RWPE1 (cell line): ENCODE measurements around the gene B9D1.

ENCODE experiments used
- CTCF ChIA-PET: fragments of 350-600 bp; sonication (Branson Sonifier 250); formaldehyde crosslinking; extraction: SDS; loops from one replicate; lab custom pipeline; 2021; lab: Yijun Ruan, JAX
- POLR2A ChIA-PET: fragments of 400-600 bp; formaldehyde crosslinking; extraction: SDS; loops from one replicate; lab custom pipeline; 2020; ENCODE audit warnings: antibody characterized with exemption; ENCODE audit not compliant: low non-redundant PET; lab: Yijun Ruan, JAX
- DNase-seq: peaks from one replicate; pipeline ENCODE4 v3.0.0; 2012; ENCODE audit warnings: low spot score
- H3K27ac ChIP-seq: fragments of 450-650 bp; 2 replicates; pipeline ENCODE4 v1.5.1; 2017
- TF ChIP-seq, protein P1 (sequence below): fragments of 450-650 bp; conservative IDR thresholded peaks from 2 replicates; pipeline ENCODE4 v1.5.1; 2017; ENCODE audit warnings: low read depth, mild to moderate bottlenecking

B9D1 gene

GRCh38 chr17:19309701-19310100, 52.8 kb downstream of the B9D1 start:
- H3K27ac ChIP-seq: peak overlapping the region; percentile 13; the same call in 1 of the 2 replicates
- ChIA-PET CTCF (interaction anchor here (0.6 kb wide), 1 partner anchor 1296 kb away, joined by 4 read pairs; no protein-coding TSS in a partner anchor), POLR2A (no interaction called here)
- TF ChIP-seq, protein P1, sequence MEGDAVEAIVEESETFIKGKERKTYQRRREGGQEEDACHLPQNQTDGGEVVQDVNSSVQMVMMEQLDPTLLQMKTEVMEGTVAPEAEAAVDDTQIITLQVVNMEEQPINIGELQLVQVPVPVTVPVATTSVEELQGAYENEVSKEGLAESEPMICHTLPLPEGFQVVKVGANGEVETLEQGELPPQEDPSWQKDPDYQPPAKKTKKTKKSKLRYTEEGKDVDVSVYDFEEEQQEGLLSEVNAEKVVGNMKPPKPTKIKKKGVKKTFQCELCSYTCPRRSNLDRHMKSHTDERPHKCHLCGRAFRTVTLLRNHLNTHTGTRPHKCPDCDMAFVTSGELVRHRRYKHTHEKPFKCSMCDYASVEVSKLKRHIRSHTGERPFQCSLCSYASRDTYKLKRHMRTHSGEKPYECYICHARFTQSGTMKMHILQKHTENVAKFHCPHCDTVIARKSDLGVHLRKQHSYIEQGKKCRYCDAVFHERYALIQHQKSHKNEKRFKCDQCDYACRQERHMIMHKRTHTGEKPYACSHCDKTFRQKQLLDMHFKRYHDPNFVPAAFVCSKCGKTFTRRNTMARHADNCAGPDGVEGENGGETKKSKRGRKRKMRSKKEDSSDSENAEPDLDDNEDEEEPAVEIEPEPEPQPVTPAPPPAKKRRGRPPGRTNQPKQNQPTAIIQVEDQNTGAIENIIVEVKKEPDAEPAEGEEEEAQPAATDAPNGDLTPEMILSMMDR: no peak
- no peak for DNase-seq

DNA sequence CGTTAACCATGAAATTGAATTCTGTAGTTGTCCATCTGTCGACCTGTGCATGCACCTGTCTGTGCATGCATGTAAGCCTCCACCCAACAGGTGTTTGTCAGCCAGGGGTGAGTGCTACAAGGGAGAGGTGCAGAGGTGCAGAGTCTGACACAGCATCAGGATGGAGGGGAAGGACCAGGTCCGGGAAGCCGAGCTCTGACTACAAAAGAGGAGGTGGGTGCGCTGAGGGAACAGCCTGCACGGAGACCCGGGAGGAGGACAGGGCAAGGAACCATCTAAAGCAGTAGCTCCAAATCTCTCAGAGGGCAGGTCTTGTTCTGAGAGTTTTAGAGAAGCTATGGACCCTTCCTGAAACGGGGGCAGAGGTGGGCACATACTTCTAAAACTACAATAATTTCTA, 54.1 kb downstream of the B9D1 start:
- TF ChIP-seq, protein P1: no peak
- ChIA-PET CTCF (no interaction called here), POLR2A (no interaction called here)

DNA sequence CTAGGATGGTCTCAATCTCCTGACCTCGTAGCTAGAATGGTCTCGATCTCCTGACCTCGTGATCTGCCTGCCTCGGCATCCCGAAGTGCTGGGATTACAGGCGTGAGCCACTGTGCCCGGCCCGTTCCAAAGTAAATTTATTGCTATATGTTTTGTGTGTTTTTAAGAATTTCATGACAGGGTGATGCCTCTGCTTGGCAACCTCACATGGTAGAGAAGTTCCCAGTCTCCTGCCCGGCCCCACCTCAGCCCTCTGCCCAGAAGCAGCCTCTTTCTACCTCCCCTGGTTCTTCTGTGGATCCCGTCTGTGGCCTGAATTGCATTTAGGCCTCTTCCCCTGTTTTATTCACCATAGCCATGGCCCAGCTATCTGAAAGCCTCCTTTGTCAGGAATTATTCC, 55.0 kb downstream of the B9D1 start:
- TF ChIP-seq, protein P1: no peak
- no peak overlapping the region for H3K27ac ChIP-seq
- no peak for DNase-seq
- POLR2A ChIA-PET: no interaction called here
- CTCF ChIA-PET: no interaction called here

More for the DNA sequence above, 54.1 kb downstream of the B9D1 start:
- H3K27ac ChIP-seq: no peak overlapping the region
- DNase-seq: no peak

GRCh38 chr17:19306160-19307111, 56.1 kb downstream of the B9D1 start:
- CTCF ChIA-PET: interaction anchor here (1.1 kb wide), 1 partner anchor 13 kb away, joined by 10 read pairs; no protein-coding TSS in a partner anchor
- 0 out of 2 replicates have a peak overlapping the region, but pooled peaks have one; percentile 9 for H3K27ac ChIP-seq
- DNase-seq: no peak
- POLR2A ChIA-PET: no interaction called here
- TF ChIP-seq, protein P1: no peak

DNA sequence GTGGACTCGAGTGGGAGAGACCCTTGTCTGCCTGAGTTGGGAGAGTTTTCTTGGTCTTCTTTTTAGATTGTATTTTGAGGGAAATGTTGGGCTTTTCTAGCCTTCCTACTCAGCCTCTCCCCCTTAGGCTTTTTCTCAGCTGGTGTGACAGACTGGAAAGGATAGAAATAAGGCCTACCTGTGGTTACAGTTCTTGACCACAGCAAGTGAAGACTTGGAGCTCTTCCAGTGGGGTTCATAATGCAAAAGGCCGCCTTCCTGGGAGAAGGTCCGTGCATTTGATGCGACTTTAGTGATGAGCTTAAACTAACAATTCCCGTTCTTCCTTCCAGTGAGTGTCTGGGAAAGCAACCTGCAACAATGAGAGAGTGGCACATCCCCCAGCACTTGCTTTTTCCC, 56.8 kb downstream of the B9D1 start:
- DNase-seq: no peak
- ChIA-PET CTCF (interaction anchor here (1.1 kb wide), 1 partner anchor 13 kb away, joined by 10 read pairs; no protein-coding TSS in a partner anchor), POLR2A (no interaction called here)
- TF ChIP-seq, protein P1: no peak
- H3K27ac ChIP-seq: 0 out of 2 replicates have a peak overlapping the region, but pooled peaks have one; percentile 9

DNA sequence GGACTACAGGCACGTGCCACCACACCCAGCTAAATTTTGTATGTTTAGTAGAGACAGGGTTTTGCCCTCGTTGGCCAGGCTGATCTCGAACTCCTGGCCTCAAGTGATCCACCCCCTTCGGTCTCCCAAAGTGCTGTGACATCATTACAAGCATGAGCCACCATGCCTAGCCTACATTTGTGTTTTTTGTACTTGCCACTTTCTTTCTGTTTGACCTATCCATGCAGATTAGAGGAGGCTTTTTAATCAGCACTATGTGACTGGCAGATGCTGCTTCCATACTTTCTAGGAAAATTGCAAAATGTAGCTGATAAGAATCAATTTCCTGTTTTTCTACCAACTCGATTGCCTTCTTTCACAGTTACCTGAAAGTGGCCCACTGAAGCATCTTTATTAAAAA, 57.3 kb downstream of the B9D1 start:
- CTCF ChIA-PET: interaction anchor here (1.1 kb wide), 1 partner anchor 12 kb away, joined by 10 read pairs; no protein-coding TSS in a partner anchor
- POLR2A ChIA-PET: no interaction called here
- TF ChIP-seq, protein P1: no peak
- no peak overlapping the region; the same call in 1 of the 2 replicates for H3K27ac ChIP-seq
- no peak for DNase-seq
